K562 (cell line): ENCODE measurements around the gene LATS2. TPM values are rescaled to one million over a fixed set of nuclear protein-coding genes. Genes with fewer than 3 reads are reported as not detected.

Experiments used
- ATAC-seq: fragments of 200-7000 bp; cut with Tn5 transposase; 3 replicates; pipeline ENCODE4 v1.9.1; 2020; ENCODE audit warnings: moderate library complexity
- BruUV-seq: library from RNA; stranded (reverse); fragments of 400-500 nt; replicated peaks from 2 replicates; lab custom pipeline; 2021; lab: Mats Ljungman, UMichigan
- CTCF ChIA-PET: fragments of 300-600 bp; formaldehyde crosslinking; extraction: SDS; loops from one replicate; lab custom pipeline; 2021; ENCODE audit warnings: low intra/inter-chr PET ratio; lab: Yijun Ruan, JAX
- POLR2A ChIA-PET: fragments of 300-600, 350-650 bp; sonication (Branson Sonifier 250); formaldehyde crosslinking; extraction: SDS; loops from one replicate; lab custom pipeline; 2021; ENCODE audit warnings: antibody characterized with exemption, inconsistent platforms; lab: Yijun Ruan, JAX
- DNase-seq, 4 experiments: peaks; one replicate each; pipeline versions ENCODE4 v3.0.0 to v3.0.0-alpha.2; 2011 to 2018; ENCODE audit warnings: low spot score in 3 of 4, mixed read lengths in 3 of 4; ENCODE audit errors: extremely low read depth in 1 of 4
- FAIRE-seq: peaks from 2 replicates; lab custom pipeline; 2011; peaks lifted over from hg19 to GRCh38; lab: Jason Lieb, UNC
- H2AFZ ChIP-seq: 2 replicates; pipeline ENCODE4 v1.6.0; 2011; ENCODE audit warnings: low read depth, low read length, control low read depth, inconsistent platforms
- H3K27ac ChIP-seq: fragments of 200-600 bp; 3 replicates; pipeline ENCODE4 v1.8.0; 2011; ENCODE audit warnings: low read depth, mild to moderate bottlenecking, control low read depth, inconsistent platforms, low read length, moderate library complexity, mixed read lengths; ENCODE audit errors: extremely low read depth
- H3K27me3 ChIP-seq, 2 experiments: fragments of 300-600 bp in 1 of 2; 2 replicates in 1 of 2; 3 replicates in 1 of 2; pipeline versions ENCODE4 v1.6.0 to v1.8.0; 2011; ENCODE audit warnings: inconsistent platforms in 2 of 2, low read length in 2 of 2, mild to moderate bottlenecking in 1 of 2, mixed read lengths in 1 of 2, moderate library complexity in 1 of 2; ENCODE audit not compliant: control insufficient read depth in 2 of 2, insufficient read depth in 2 of 2
- H3K36me3 ChIP-seq: fragments of 300-600 bp; 3 replicates; pipeline ENCODE4 v1.8.0; 2011; ENCODE audit warnings: mild to moderate bottlenecking, low read length, inconsistent platforms; ENCODE audit not compliant: control insufficient read depth, insufficient read depth
- H3K4me1 ChIP-seq, 2 experiments: fragments of 200-600 bp in 1 of 2; replicated peaks in 1 of 2; 2 replicates in 1 of 2; 3 replicates in 1 of 2; pipeline versions ENCODE4 v1.5.1 to v1.8.0; 2011; ENCODE audit warnings: inconsistent platforms in 2 of 2, low read length in 2 of 2, mild to moderate bottlenecking in 1 of 2, mixed read lengths in 1 of 2, moderate library complexity in 1 of 2; ENCODE audit not compliant: control insufficient read depth in 2 of 2, insufficient read depth in 2 of 2
- H3K4me2 ChIP-seq: 2 replicates; pipeline ENCODE4 v1.6.1; 2011; ENCODE audit warnings: low read length, control low read depth, inconsistent platforms, mixed read lengths; ENCODE audit not compliant: insufficient read depth
- H3K4me3 ChIP-seq: fragments of 200-600 bp; sonication (generic), shearing (Covaris generic); 2 replicates; pipeline ENCODE4 v1.5.1; 2016; ENCODE audit warnings: control low read depth, inconsistent platforms
- H3K79me2 ChIP-seq: fragments of 200-600 bp; 3 replicates; pipeline ENCODE4 v1.8.0; 2011; ENCODE audit warnings: low read length, inconsistent platforms; ENCODE audit not compliant: control insufficient read depth, insufficient read depth
- H3K9ac ChIP-seq, 2 experiments: 2 replicates each; pipeline versions ENCODE4 v1.6.0 to v1.6.1; 2011; ENCODE audit warnings: low read depth in 2 of 2, low read length in 2 of 2, control low read depth in 1 of 2, inconsistent platforms in 1 of 2, mild to moderate bottlenecking in 1 of 2, mixed read lengths in 1 of 2; ENCODE audit not compliant: insufficient read depth in 1 of 2
- H3K9me1 ChIP-seq: one replicate; pipeline ENCODE4 v1.6.0; 2011; ENCODE audit warnings: inconsistent platforms, mild to moderate bottlenecking, low read length, moderate library complexity; ENCODE audit not compliant: control insufficient read depth, insufficient read depth
- H3K9me3 ChIP-seq: replicated peaks from 2 replicates; pipeline ENCODE4 v1.5.1; 2011; ENCODE audit warnings: low read depth, low read length, inconsistent platforms; ENCODE audit not compliant: control insufficient read depth, insufficient read depth
- H4K20me1 ChIP-seq: replicated peaks from 2 replicates; pipeline ENCODE4 v1.6.1; 2011; ENCODE audit warnings: low read length, inconsistent platforms, mixed read lengths; ENCODE audit not compliant: control insufficient read depth, insufficient read depth
- BRF1 ChIP-seq: IDR thresholded peaks from 3 replicates; pipeline ENCODE4 v1.6.1; 2011; ENCODE audit warnings: borderline replicate concordance, mild to moderate bottlenecking; ENCODE audit not compliant: insufficient read length; ENCODE audit errors: extremely low read depth
- ELF2 ChIP-seq: fragments of 250-450 bp; sonication (Bioruptor Pico); IDR thresholded peaks from 2 replicates; pipeline ENCODE4 v1.5.0; 2021; ENCODE audit warnings: mild to moderate bottlenecking
- HDAC3 ChIP-seq: fragments of 450-650 bp; IDR thresholded peaks from 2 replicates; pipeline ENCODE4 v1.6.1; 2018; ENCODE audit warnings: borderline replicate concordance, mild to moderate bottlenecking, moderate library complexity; ENCODE audit not compliant: partially characterized antibody
- SREBF1 ChIP-seq: fragments of 150-350 bp; IDR thresholded peaks from 2 replicates; pipeline ENCODE4 v1.6.1; 2014; ENCODE audit warnings: antibody characterized with exemption, low read depth, low read length, borderline replicate concordance
- ZNF146 ChIP-seq: IDR thresholded peaks from one replicate; pipeline ENCODE4 v1.6.1; 2018; ENCODE audit warnings: missing compliant biosample characterization; ENCODE audit not compliant: unreplicated experiment
- whole genome bisulfite sequencing: fragments of 100-300 bp; shearing (Covaris generic); methylation state at CpG from one replicate; pipeline ENCODE4 v1.1.6; 2016; ENCODE audit warnings: low coverage, mixed read lengths; ENCODE audit not compliant: insufficient coverage; ENCODE audit errors: missing lambda C conversion rate; 5-methylcytosine and 5-hydroxymethylcytosine counted together
- in situ Hi-C: fragments of 300-500 bp; cut with MboI; formaldehyde crosslinking; loops from 4 replicates; pipeline ENCODE4 v1.15.0; 2018; ENCODE audit warnings: inconsistent platforms, mixed read lengths
- intact Hi-C: fragments of 100-400 bp; cut with micrococcal nuclease; formaldehyde crosslinking; loops from 2 replicates; pipeline ENCODE4 v1.14.2; 2022
- polyA plus RNA-seq, 8 experiments: library from polyadenylated mRNA; depleted of rRNA in 4 of 8; stranded (reverse) in 5 of 8; unstranded in 3 of 8; fragments of >200 nt; fragmentation: Nextera tagmentation in 2 of 8; fragmentation: Illumina TruSeq in 1 of 8; extraction: Ambion mirVana in 2 of 8; extraction: Trizol in 1 of 8; gene quantifications; 2 replicates each; pipeline versions ENCODE4 v1.2.1 to v1.2.3, GENCODE V29; 2011 to 2014; ENCODE audit warnings: inconsistent platforms in 1 of 8, missing spikeins in 1 of 8
- total RNA-seq, 7 experiments: library from RNA; depleted of rRNA in 6 of 7; stranded (reverse); fragments of >200 nt in 6 of 7; fragmentation: Illumina TruSeq in 2 of 7; extraction: Trizol in 2 of 7; gene quantifications; 2 replicates each; pipeline versions ENCODE4 v1.2.1 to v1.2.3, GENCODE V29; 2011 to 2021; ENCODE audit warnings: low replicate concordance in 1 of 7
- TF ChIP-seq, protein P1 (sequence below): IDR thresholded peaks from 2 replicates; pipeline ENCODE4 v1.6.1; 2014; ENCODE audit warnings: antibody characterized with exemption
- TF ChIP-seq, protein P2 (sequence below), 3 experiments: fragments of 200-800 bp in 1 of 3; sonication (Bioruptor generic) in 1 of 3; sonication (generic) in 1 of 3; formaldehyde crosslinking in 1 of 3; IDR thresholded peaks; 2 replicates each; pipeline versions ENCODE4 v1.6.1 to v1.8.0; 2016 to 2022; ENCODE audit warnings: mild to moderate bottlenecking in 2 of 3, missing compliant biosample characterization in 2 of 3, missing genetic modification characterization in 2 of 3, missing genetic modification reagents in 1 of 3

The LATS2 gene
- total and polyA plus RNA-seq, 9 of the 15 experiments (the other 6 are each of a cell fraction or from before 2014, with no cell fraction given), result 0.18 to 3.7 (median 0.76) TPM

DNA sequence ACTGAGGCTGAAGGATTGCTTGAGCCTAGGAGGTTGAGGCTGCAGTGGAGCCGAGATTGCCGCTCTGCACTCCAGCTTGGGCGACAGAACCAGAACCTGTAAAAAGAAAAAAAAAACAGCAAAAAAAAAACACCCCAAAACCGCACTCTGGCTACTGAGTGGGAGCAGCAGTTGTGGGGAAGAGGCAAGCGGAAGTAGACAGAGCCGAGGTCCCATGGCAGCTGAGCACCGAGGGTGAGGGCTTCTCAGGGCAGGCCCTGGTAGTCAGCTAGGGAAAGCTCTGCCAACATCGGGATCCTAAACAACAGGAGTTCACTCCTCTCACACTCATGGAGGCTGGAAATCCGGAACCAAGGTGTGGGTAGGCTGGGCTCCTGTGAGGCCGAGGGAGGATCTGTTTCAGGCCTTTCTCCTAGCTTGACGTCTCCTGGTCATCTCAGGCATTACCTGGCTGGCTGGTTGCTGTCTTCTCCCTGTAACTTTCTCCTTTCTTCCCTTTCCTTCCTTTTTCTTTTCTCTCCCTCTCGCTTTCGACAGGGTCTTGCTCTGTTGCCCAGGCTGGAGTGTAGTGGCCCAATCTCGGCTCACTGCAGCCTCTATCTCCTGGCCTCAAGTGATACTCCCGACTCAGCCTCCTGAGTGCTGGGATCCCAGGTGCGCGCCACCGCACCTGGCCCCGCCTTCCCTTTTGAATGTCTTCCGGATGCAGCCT is 15.8 kb upstream of the LATS2 start:
- H3K4me3 ChIP-seq, result no peak overlapping the region
- ChIA-PET CTCF (no interaction called here), POLR2A (no interaction called here)
- no peaks in the 10 kb centered on the region for H3K36me3 ChIP-seq
- FAIRE-seq, result no peak
- no peak overlapping the region for H3K27ac ChIP-seq
- H4K20me1 ChIP-seq, result no peaks in the 10 kb centered on the region
- no peak overlapping the region for H3K9ac ChIP-seq
- WGBS, result 22% methylated on average over 10 of the region's 20 CpGs
- in situ Hi-C loops (no loop called here), intact Hi-C loops (no loop called here)
- no TSS peak for BruUV-seq
- peaks cover 0 to 4% of the 10 kb centered on the region in 2 experiments; a peak in 1 of 5 replicates for H3K4me1 ChIP-seq
- H3K9me3 ChIP-seq, result no peaks in the 10 kb centered on the region
- no peak overlapping the region for H3K4me2 ChIP-seq
- no peak overlapping the region for H2AFZ ChIP-seq
- no peaks in the 10 kb centered on the region for H3K9me1 ChIP-seq
- H3K79me2 ChIP-seq, result no peaks in the 10 kb centered on the region
- TF ChIP-seq ELF2, result no peak
- TF ChIP-seq, protein P1, sequence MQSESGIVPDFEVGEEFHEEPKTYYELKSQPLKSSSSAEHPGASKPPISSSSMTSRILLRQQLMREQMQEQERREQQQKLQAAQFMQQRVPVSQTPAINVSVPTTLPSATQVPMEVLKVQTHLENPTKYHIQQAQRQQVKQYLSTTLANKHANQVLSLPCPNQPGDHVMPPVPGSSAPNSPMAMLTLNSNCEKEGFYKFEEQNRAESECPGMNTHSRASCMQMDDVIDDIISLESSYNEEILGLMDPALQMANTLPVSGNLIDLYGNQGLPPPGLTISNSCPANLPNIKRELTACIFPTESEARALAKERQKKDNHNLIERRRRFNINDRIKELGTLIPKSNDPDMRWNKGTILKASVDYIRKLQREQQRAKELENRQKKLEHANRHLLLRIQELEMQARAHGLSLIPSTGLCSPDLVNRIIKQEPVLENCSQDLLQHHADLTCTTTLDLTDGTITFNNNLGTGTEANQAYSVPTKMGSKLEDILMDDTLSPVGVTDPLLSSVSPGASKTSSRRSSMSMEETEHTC, result no peak
- no peak for TF ChIP-seq HDAC3
- no peak for TF ChIP-seq ZNF146 (CRISPR knock-in tag)
- TF ChIP-seq SREBF1, result no peak
- TF ChIP-seq BRF1, result no peak
- TF ChIP-seq, protein P2, sequence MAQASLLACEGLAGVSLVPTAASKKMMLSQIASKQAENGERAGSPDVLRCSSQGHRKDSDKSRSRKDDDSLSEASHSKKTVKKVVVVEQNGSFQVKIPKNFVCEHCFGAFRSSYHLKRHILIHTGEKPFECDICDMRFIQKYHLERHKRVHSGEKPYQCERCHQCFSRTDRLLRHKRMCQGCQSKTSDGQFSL (CRISPR knock-in tag; IDR thresholded peaks at IDR 0.05), result no peak
- TF ChIP-seq, protein P2 (tag; IDR thresholded peaks at IDR 0.05), result no peak
- no peak for ATAC-seq
- H3K27me3 ChIP-seq, result peaks cover 11 to 16% of the 10 kb centered on the region in 2 experiments; a peak in 3 of 5 replicates
- no peak for DNase-seq
